Measurements from ENCODE around the gene SCGB3A1. TPM values are rescaled to one million over a fixed set of nuclear protein-coding genes. Genes with fewer than 3 reads are reported as not detected.
A peak's percentile ranks its signal among the peaks of the same experiment; 100 is the strongest.

Gene SCGB3A1
- total and polyA plus RNA-seq, 3 experiments from 2014 or later: 0.95 to 2.0 (median 1.6) TPM

DNA sequence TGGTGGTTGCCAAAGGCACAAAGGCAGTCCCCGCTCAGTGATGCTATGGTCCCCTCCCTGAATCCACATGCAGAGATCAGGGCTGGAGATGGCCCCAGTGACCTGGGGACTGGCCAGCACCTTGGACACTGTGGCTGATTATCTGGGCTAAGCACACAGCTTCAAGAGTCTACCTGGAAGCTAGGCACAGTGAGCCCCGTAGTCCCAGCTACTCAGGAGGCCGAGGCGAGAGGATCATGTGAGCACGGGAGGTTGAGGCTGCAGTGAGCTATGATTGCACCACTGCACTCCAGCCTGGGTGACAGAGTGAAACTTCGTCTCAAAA lies 8.3 kb upstream of the SCGB3A1 start:
- Histone ChIP-seq H3K9me3 (ENCODE audit: low read length) (no peaks in the 10 kb centered on the region), H3K27ac (ENCODE audit: low read depth, low read length) (no peak overlapping the region), H3K4me3 (ENCODE audit: low read length) (no peak overlapping the region), H3K4me1 (ENCODE audit: insufficient read depth, low read length) (no peaks in the 10 kb centered on the region), H3K27me3 (ENCODE audit: insufficient read depth, low read length, poor library complexity, severe bottlenecking) (no peaks in the 10 kb centered on the region), H3K36me3 (ENCODE audit: insufficient read depth, low read length) (no peaks in the 10 kb centered on the region)
- no peaks in the 10 kb centered on the region for H3K36me3 Mint-ChIP-seq
- H3K27me3 Mint-ChIP-seq: peaks cover 0 to 4% of the 10 kb centered on the region in 2 donors
- ChIA-PET CTCF (interaction anchor here (1.0 kb wide), 1 partner anchor 20 kb away, joined by 4 read pairs; no protein-coding TSS in a partner anchor), POLR2A (no interaction called here)
- H3K27ac Mint-ChIP-seq: no peak overlapping the region
- H3K4me3 Mint-ChIP-seq: no peak overlapping the region
- H3K4me1 Mint-ChIP-seq: no peaks in the 10 kb centered on the region
- H3K9me3 Mint-ChIP-seq: no peaks in the 10 kb centered on the region
- DNase-seq: no peak

DNA sequence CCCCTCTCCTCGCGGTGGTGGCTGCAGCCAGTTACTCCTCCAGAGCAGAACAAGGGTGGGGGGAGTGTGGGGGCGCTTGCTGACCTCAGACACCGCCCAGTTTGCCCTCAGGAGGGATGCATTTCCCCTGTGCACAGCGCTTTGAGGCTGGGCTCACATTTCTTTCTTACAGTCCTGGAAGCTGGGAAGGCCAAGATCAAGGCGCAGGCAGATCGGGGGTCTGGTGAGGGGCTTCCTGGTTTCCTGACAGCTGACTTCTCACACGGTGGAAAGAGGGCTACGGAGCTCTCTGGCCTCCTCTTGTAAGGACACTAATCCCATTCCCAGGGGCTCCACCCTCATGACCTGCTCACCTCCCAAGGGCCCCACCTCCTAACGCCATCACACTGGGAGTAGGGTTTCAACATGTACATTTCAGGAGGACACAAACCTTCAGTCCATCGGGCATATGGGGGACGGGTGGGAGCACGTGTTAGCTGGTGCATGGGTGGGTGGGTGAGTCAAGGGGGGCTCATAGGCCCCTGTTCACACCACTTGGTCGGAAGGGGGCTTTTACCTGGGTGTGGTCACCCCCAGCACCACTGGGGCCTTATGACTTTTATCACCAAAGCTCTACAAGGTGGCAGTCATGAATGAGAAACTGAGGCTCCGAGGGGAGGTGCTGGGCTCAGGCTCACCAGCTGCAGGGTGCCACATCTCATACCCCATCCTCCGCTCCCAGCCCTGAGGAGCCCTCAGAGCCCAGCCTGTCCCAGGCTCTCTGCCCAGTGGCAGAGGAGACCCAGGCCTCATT lies 7.7 kb upstream of the SCGB3A1 start:
- CTCF ChIA-PET: interaction anchor here (1.0 kb wide), 1 partner anchor 21 kb away, joined by 4 read pairs; no protein-coding TSS in a partner anchor
- POLR2A ChIA-PET: interaction anchor here (0.7 kb wide), 1 partner anchor 73 kb away, joined by 3 read pairs; no protein-coding TSS in a partner anchor
- H3K4me3 Mint-ChIP-seq: no peak overlapping the region

DNA sequence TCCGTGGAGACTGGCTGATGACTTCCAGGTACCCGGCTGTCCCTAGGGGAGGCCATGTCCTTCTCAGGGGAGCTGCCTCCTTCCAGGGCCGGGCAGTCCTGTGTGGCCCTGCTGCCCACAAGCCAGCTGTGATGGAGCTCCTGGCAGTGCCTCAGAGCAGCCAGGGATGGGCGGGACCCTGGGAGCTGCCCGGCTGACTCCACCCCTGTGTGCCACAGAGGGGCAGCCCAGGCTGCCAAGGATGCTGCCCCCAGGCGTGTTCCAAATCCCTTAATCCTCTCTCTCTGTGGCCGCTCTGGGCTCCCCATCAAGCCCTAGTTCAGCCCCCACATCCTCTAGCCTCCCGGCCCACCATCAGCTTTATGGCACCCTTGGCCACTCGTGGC lies 7.0 kb upstream of the SCGB3A1 start:
- CTCF ChIA-PET: no interaction called here
- peaks cover 0 to 4% (median 0%) of the 10 kb centered on the region in 3 donors for H3K4me1 Mint-ChIP-seq
- DNase-seq: no peak
- Histone ChIP-seq H3K27ac (ENCODE audit: low read depth, low read length) (no peak overlapping the region), H3K4me1 (ENCODE audit: insufficient read depth, low read length) (no peaks in the 10 kb centered on the region), H3K4me3 (ENCODE audit: low read length) (no peak overlapping the region), H3K36me3 (ENCODE audit: insufficient read depth, low read length) (no peaks in the 10 kb centered on the region), H3K9me3 (ENCODE audit: low read length) (no peaks in the 10 kb centered on the region), H3K27me3 (ENCODE audit: insufficient read depth, low read length, poor library complexity, severe bottlenecking) (no peaks in the 10 kb centered on the region)
- H3K27ac Mint-ChIP-seq: no peak overlapping the region
- no peak overlapping the region for H3K4me3 Mint-ChIP-seq
- POLR2A ChIA-PET: interaction anchor here (0.7 kb wide), 1 partner anchor 73 kb away, joined by 3 read pairs; no protein-coding TSS in a partner anchor
- H3K9me3 Mint-ChIP-seq: no peaks in the 10 kb centered on the region
- H3K36me3 Mint-ChIP-seq: no peaks in the 10 kb centered on the region
- H3K27me3 Mint-ChIP-seq: peaks cover 1 to 5% of the 10 kb centered on the region in 2 donors

More for the DNA sequence above, 7.7 kb upstream of the SCGB3A1 start:
- no peaks in the 10 kb centered on the region for H3K9me3 Mint-ChIP-seq
- peaks cover 0 to 4% of the 10 kb centered on the region in 2 donors for H3K27me3 Mint-ChIP-seq
- H3K9me3 ChIP-seq (ENCODE audit: low read length): no peaks in the 10 kb centered on the region
- H3K27ac ChIP-seq (ENCODE audit: low read depth, low read length): no peak overlapping the region
- no peaks in the 10 kb centered on the region for H3K4me1 ChIP-seq (ENCODE audit: insufficient read depth, low read length)
- DNase-seq: no peak
- no peaks in the 10 kb centered on the region for H3K36me3 ChIP-seq (ENCODE audit: insufficient read depth, low read length)
- H3K4me1 Mint-ChIP-seq: peaks cover 0 to 4% (median 0%) of the 10 kb centered on the region in 3 donors
- no peaks in the 10 kb centered on the region for H3K27me3 ChIP-seq (ENCODE audit: insufficient read depth, low read length, poor library complexity, severe bottlenecking)
- no peaks in the 10 kb centered on the region for H3K36me3 Mint-ChIP-seq
- no peak overlapping the region for H3K4me3 ChIP-seq (ENCODE audit: low read length)
- no peak overlapping the region for H3K27ac Mint-ChIP-seq

DNA sequence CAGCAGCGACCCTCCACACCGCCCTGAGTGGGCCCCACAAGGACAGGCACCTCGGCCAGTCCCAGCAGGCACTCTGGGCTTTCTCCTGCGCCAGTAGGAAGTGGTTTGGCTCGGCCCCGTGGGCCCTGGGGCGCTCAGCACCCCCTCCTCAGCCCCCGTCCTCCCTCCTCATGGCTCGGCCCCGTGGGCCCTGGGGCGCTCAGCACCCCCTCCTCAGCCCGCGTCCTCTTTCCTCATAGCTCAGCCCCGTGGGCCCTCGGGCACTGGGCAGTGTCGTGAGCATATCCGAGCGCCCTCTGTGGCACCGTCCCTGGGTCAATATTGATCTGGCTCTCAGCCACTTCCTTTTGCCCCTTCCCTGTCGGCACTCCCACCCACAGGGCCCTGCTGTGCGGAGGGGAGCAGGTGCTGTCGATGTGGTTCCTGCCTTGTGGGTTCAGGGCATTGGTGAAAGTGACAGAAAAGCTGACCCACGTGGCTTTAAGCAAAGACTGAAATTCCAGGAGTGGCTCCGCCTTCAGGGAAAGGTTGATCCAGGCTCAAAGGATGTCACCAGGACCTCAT lies 5.5 kb upstream of the SCGB3A1 start:
- DNase-seq: no peak
- H3K4me1 ChIP-seq (ENCODE audit: insufficient read depth, low read length): no peaks in the 10 kb centered on the region
- Mint-ChIP-seq H3K27ac (no peak overlapping the region), H3K27me3 (peaks cover 10 to 12% of the 10 kb centered on the region in 2 donors), H3K4me1 (peaks cover 4 to 14% (median 6%) of the 10 kb centered on the region in 3 donors), H3K9me3 (no peaks in the 10 kb centered on the region), H3K36me3 (peaks cover 0 to 2% (median 0%) of the 10 kb centered on the region in 3 donors), H3K4me3 (no peak overlapping the region)
- no peaks in the 10 kb centered on the region for H3K9me3 ChIP-seq (ENCODE audit: low read length)
- no peaks in the 10 kb centered on the region for H3K36me3 ChIP-seq (ENCODE audit: insufficient read depth, low read length)
- no peak overlapping the region for H3K4me3 ChIP-seq (ENCODE audit: low read length)
- H3K27ac ChIP-seq (ENCODE audit: low read depth, low read length): no peak overlapping the region
- POLR2A ChIA-PET: no interaction called here
- CTCF ChIA-PET: interaction anchor here (0.7 kb wide), 1 partner anchor 10 kb away, joined by 3 read pairs; no protein-coding TSS in a partner anchor
- no peaks in the 10 kb centered on the region for H3K27me3 ChIP-seq (ENCODE audit: insufficient read depth, low read length, poor library complexity, severe bottlenecking)

DNA sequence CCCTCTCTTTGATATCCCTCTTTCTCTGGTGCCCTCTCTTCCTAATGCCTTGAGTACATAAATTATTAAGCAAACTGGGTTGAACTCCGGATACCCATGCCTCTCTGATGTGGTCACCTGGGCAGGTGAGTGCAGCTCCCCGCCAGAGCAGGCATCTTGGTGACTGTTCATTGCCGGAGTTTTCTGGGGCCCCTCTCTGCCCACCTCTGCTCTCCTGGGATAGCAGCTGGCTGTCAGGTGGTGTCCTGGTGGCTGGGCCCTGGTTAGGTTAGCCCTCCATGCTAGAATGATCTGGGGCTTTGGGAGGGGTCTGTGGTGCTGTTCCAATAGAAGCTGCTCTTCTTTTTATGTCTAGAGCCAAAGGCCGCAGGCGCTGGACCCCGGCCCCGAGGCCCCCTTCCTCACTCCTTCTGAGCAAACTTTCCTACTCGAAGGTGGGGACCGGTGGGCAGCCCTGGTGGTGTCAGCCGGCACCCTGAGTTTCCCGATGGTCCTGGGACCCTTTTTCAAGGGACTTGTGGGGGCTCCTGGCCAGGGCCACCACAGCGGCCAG lies 4.9 kb upstream of the SCGB3A1 start:
- no peaks in the 10 kb centered on the region for H3K36me3 ChIP-seq (ENCODE audit: insufficient read depth, low read length)
- H3K4me1 ChIP-seq (ENCODE audit: insufficient read depth, low read length): no peaks in the 10 kb centered on the region
- Mint-ChIP-seq H3K4me3 (no peak overlapping the region), H3K27me3 (peaks cover 10 to 12% of the 10 kb centered on the region in 2 donors), H3K36me3 (peaks cover 0 to 2% (median 0%) of the 10 kb centered on the region in 3 donors), H3K9me3 (no peaks in the 10 kb centered on the region), H3K4me1 (peaks cover 4 to 14% (median 6%) of the 10 kb centered on the region in 3 donors), H3K27ac (no peak overlapping the region)
- no peak overlapping the region for H3K27ac ChIP-seq (ENCODE audit: low read depth, low read length)
- ChIA-PET POLR2A (no interaction called here), CTCF (no interaction called here)
- H3K27me3 ChIP-seq (ENCODE audit: insufficient read depth, low read length, poor library complexity, severe bottlenecking): no peaks in the 10 kb centered on the region
- H3K4me3 ChIP-seq (ENCODE audit: low read length): no peak overlapping the region
- no peaks in the 10 kb centered on the region for H3K9me3 ChIP-seq (ENCODE audit: low read length)
- no peak for DNase-seq

DNA sequence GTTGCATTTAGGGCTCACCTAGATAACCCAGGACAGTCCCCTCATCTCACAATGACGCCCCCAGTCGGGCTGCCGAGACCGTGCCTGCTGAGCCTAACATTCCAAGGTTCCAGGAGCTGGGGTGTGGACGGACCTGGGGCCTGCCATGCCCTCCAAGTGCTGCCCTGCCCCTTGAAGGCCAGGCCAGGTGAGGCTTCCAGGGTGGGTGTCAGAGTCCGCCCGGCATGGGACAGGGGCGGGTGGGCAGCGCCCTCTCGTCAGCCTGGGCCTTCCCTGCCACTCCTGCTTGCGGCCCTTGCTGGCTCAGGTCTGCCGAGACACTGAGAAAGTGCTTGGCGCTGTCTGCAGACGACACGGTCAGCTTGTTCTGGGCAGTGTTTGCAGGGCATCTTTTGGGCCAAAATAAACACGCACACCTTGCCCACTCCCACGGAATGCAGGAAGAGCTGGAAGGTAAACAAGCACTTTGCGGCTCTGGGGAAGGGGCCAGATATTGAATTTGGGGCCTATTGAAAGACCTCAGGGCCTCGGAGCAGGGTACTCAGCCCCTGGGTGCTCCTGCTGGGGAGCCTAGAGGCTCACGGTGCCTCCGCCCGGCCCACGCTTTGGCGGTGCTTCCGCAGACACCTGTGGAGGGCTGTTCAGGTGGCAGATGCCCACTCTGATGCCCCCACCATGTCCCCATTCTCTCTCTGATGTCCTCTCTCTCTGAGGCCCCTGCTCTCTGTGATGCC lies 4.2 kb upstream of the SCGB3A1 start:
- H3K9me3 Mint-ChIP-seq: no peaks in the 10 kb centered on the region
- DNase-seq: no peak
- H3K27me3 Mint-ChIP-seq: peaks cover 10 to 12% of the 10 kb centered on the region in 2 donors
- Histone ChIP-seq H3K27ac (ENCODE audit: low read depth, low read length) (no peak overlapping the region), H3K4me1 (ENCODE audit: insufficient read depth, low read length) (no peaks in the 10 kb centered on the region), H3K36me3 (ENCODE audit: insufficient read depth, low read length) (no peaks in the 10 kb centered on the region), H3K9me3 (ENCODE audit: low read length) (no peaks in the 10 kb centered on the region), H3K4me3 (ENCODE audit: low read length) (no peak overlapping the region), H3K27me3 (ENCODE audit: insufficient read depth, low read length, poor library complexity, severe bottlenecking) (no peaks in the 10 kb centered on the region)
- peaks cover 4 to 14% (median 6%) of the 10 kb centered on the region in 3 donors for H3K4me1 Mint-ChIP-seq
- H3K36me3 Mint-ChIP-seq: peaks cover 0 to 2% (median 0%) of the 10 kb centered on the region in 3 donors
- H3K27ac Mint-ChIP-seq: no peak overlapping the region
- no peak overlapping the region for H3K4me3 Mint-ChIP-seq
- CTCF ChIA-PET: no interaction called here
- POLR2A ChIA-PET: no interaction called here

DNA sequence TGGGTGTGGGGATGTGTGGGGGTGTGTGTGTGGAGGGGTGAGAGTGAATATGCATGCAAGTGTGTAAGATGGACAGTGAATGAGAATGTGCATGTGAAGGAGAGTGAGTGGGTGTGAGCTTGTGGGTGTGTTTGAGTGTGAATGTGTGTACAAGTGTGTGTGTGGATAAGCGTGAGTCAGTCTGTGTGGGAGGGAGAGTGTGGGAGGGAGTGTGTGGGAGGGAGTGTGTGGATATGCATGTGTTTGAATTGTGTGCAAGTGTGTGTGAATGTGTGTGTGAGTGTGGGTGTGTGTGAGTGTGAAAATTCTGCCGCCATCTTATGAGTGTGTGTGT lies 3.7 kb upstream of the SCGB3A1 start:
- CTCF ChIA-PET: no interaction called here

More for the DNA sequence above, 3.7 kb upstream of the SCGB3A1 start:
- Histone ChIP-seq H3K27me3 (ENCODE audit: insufficient read depth, low read length, poor library complexity, severe bottlenecking) (no peaks in the 10 kb centered on the region), H3K9me3 (ENCODE audit: low read length) (no peaks in the 10 kb centered on the region), H3K36me3 (ENCODE audit: insufficient read depth, low read length) (no peaks in the 10 kb centered on the region), H3K27ac (ENCODE audit: low read depth, low read length) (no peak overlapping the region), H3K4me3 (ENCODE audit: low read length) (no peak overlapping the region), H3K4me1 (ENCODE audit: insufficient read depth, low read length) (no peaks in the 10 kb centered on the region)
- Mint-ChIP-seq H3K27ac (peak overlapping the region in 2 of 8 donors; percentile 6 to 54), H3K4me1 (peaks cover 4 to 14% (median 6%) of the 10 kb centered on the region in 3 donors), H3K36me3 (peaks cover 0 to 2% (median 0%) of the 10 kb centered on the region in 3 donors), H3K9me3 (no peaks in the 10 kb centered on the region), H3K4me3 (no peak overlapping the region), H3K27me3 (peaks cover 10 to 12% of the 10 kb centered on the region in 2 donors)
- POLR2A ChIA-PET: no interaction called here
- no peak for DNase-seq
